Measurements from ENCODE around the gene PDE4C.

PDE4C gene

DNA sequence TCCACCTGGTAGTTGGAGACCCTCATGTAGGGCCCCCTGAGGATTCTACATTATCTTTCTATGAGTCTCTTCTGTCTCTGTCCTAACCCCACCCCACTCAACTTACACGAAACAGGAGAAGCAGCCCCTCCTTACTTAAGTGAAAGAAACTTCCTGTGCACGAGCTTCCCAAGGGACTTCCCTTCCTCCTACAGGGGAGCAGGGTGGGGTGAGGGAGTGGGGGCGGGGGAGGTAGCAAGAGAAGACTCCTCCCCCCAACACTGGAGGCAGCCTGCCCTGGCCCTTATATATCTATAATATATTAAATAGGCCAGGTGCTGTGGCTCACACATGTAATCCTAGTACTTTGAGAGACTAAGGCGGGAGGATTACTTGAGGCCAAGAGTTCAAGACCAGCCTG is 5.5 kb upstream of the PDE4C start:
- no peaks in the 10 kb centered on the region for H3K36me3 ChIP-seq (ENCODE audit: control insufficient read depth, insufficient read depth, low read length)
- H3K27me3 ChIP-seq (replicated peaks; ENCODE audit: control insufficient read depth, insufficient read depth, low read length, poor library complexity, severe bottlenecking): peaks cover 50% of the 10 kb centered on the region
- no peak overlapping the region for H3K4me3 ChIP-seq (ENCODE audit: insufficient read depth, low read depth, low read length, poor library complexity, severe bottlenecking)
- H3K27ac ChIP-seq (ENCODE audit: insufficient read depth, low read length, poor library complexity, severe bottlenecking): no peak overlapping the region
- no peak for DNase-seq
- H3K4me1 ChIP-seq (ENCODE audit: control insufficient read depth, insufficient read depth, low read length, poor library complexity, severe bottlenecking): no peaks in the 10 kb centered on the region
- no peaks in the 10 kb centered on the region for H3K9me3 ChIP-seq (ENCODE audit: control insufficient read depth, low read length)

DNA sequence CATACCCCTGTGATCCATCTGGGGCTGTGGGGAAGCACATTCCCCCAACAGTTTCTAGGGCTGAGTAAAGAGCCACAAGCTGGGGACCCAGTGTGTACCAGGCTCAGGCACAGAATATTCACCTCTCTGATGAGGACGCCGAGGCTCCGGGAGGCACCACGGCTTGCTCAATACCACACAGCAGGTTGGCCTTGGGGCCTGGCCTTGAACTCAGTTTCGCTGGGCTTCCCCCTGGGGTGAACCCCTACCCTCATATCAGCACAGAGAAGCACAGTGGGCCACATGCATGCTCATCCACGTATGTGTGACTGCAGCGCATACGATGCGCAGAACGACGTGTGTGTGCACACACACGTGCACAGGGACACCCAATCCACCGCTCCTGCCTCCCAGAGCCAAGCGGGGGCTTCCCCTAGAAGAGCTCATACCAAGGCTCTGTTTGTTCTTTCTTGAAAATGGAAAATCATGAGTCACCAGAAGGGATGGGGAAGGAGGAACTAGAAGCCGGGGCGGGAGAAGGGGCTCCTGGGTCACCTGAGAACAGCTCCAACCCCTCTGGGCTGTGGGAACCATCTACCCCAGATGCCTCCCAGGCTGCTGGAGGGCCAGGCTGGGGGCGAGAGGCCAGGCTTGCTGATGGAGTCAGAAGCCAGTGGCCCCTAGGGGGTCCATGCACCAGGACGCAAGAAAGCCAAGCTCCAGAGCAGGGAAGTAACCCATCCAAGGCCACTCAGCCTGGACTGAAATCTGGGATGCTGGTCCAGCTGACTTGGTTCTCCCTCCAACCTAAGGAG is 4.9 kb upstream of the PDE4C start:
- Histone ChIP-seq H3K4me3 (ENCODE audit: insufficient read depth, low read depth, low read length, poor library complexity, severe bottlenecking) (no peak overlapping the region), H3K4me1 (ENCODE audit: control insufficient read depth, insufficient read depth, low read length, poor library complexity, severe bottlenecking) (peaks cover 3% of the 10 kb centered on the region), H3K36me3 (ENCODE audit: control insufficient read depth, insufficient read depth, low read length) (no peaks in the 10 kb centered on the region), H3K27me3 (replicated peaks; ENCODE audit: control insufficient read depth, insufficient read depth, low read length, poor library complexity, severe bottlenecking) (peaks cover 56% of the 10 kb centered on the region), H3K9me3 (ENCODE audit: control insufficient read depth, low read length) (no peaks in the 10 kb centered on the region), H3K27ac (ENCODE audit: insufficient read depth, low read length, poor library complexity, severe bottlenecking) (no peak overlapping the region)
- no peak for DNase-seq

- Histone ChIP-seq H3K27me3 (replicated peaks; ENCODE audit: control insufficient read depth, insufficient read depth, low read length, poor library complexity, severe bottlenecking) (peaks cover 66% of the 10 kb centered on the region), H3K4me1 (ENCODE audit: control insufficient read depth, insufficient read depth, low read length, poor library complexity, severe bottlenecking) (peaks cover 15% of the 10 kb centered on the region), H3K9me3 (ENCODE audit: control insufficient read depth, low read length) (no peaks in the 10 kb centered on the region), H3K36me3 (ENCODE audit: control insufficient read depth, insufficient read depth, low read length) (no peaks in the 10 kb centered on the region), H3K27ac (ENCODE audit: insufficient read depth, low read length, poor library complexity, severe bottlenecking) (no peak overlapping the region), H3K4me3 (ENCODE audit: insufficient read depth, low read depth, low read length, poor library complexity, severe bottlenecking) (no peak overlapping the region)
- DNase-seq: no peak
Observed at GRCh38 chr19:18229915-18230314, 3.7 kb upstream of the PDE4C start.

DNA sequence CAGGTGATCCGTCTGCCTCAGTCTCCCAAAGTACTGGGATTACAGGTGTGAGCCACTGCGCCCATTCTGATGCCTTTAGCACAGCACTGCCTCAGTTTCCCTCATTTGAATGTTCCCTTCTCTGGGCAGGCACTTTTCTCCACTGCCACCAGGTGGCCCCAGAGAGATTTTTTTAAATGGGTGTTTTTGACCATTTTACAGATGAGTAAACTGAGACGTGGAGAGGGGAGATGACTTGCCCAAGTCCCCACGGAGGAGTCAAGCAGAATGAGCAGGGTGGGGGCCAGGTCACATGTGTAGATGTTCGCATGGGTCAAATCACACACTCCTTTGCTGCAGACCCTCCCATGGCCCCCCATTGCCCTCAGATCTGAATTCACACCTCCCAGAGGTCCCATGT is 3.2 kb upstream of the PDE4C start:
- Histone ChIP-seq H3K27ac (ENCODE audit: insufficient read depth, low read length, poor library complexity, severe bottlenecking) (no peak overlapping the region), H3K27me3 (replicated peaks; ENCODE audit: control insufficient read depth, insufficient read depth, low read length, poor library complexity, severe bottlenecking) (peaks cover 68% of the 10 kb centered on the region), H3K4me1 (ENCODE audit: control insufficient read depth, insufficient read depth, low read length, poor library complexity, severe bottlenecking) (peaks cover 19% of the 10 kb centered on the region), H3K9me3 (ENCODE audit: control insufficient read depth, low read length) (no peaks in the 10 kb centered on the region), H3K4me3 (ENCODE audit: insufficient read depth, low read depth, low read length, poor library complexity, severe bottlenecking) (no peak overlapping the region), H3K36me3 (ENCODE audit: control insufficient read depth, insufficient read depth, low read length) (no peaks in the 10 kb centered on the region)
- DNase-seq: no peak

DNA sequence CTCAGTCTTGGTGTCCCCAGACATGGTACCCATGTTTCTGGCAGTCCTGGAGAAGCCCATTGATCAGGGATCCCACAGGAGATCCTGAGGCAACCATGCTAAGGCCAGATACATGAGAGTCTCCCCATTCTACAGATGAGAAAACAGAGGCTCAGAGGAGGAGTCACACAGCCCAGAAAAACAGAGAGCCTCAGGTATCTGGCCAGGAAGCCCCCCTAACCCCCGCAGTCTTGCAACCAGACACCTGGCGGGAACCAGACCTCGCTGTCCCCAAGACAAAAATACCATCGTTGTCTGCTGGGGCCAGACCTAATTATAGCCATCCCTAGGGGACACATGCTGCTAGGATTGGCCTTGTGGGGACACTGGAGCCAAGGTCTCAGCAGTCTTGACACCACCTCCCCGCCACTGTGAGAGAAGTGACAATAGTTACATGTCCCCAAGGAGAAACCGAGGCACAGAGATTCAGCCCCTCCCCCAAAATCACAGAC is 1.6 kb upstream of the PDE4C start:
- Histone ChIP-seq H3K4me3 (ENCODE audit: insufficient read depth, low read depth, low read length, poor library complexity, severe bottlenecking) (no peak overlapping the region), H3K27ac (ENCODE audit: insufficient read depth, low read length, poor library complexity, severe bottlenecking) (no peak overlapping the region), H3K9me3 (ENCODE audit: control insufficient read depth, low read length) (no peaks in the 10 kb centered on the region), H3K36me3 (ENCODE audit: control insufficient read depth, insufficient read depth, low read length) (no peaks in the 10 kb centered on the region), H3K4me1 (ENCODE audit: control insufficient read depth, insufficient read depth, low read length, poor library complexity, severe bottlenecking) (peaks cover 24% of the 10 kb centered on the region), H3K27me3 (replicated peaks; ENCODE audit: control insufficient read depth, insufficient read depth, low read length, poor library complexity, severe bottlenecking) (peaks cover 55% of the 10 kb centered on the region)
- DNase-seq: no peak

DNA sequence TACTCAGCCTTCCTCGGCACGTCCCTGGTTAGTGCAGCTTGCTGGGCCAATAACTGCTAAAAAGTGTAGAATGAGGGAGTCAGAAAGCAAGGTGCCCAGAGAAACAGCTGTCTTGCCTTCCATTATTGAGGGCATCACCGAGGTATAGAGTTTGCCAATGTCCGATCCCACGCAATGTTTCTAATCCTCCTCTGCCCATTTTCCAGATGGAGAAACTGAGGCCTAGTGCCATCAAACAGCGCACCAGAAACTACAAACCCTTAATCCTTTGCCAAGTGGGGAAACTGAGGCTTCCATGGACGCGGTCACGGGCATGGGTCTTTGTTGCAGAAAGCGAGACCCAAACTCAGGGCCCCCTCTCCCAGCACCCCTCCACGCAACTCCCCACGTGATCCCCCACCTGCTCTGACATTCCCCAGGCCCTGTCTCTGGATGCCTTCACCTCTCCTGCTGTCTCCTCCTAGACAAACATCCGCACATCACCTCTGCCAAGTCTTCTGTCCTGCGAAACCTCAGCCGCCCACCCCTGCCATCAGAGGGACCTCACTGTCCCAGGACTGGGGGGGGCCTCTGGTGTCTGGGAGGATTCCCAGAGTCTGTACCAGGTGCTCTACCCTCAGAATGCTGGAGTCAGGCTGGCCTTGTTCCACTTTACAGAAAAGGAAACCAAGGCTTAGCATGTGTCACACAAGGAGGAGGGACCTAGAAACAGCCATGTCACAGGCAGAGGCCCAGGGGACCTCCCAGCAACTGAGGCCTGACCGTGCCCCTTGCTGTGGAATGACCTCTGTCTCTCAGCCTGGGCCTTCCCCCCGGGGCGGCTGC is 930 bp upstream of the PDE4C start:
- H3K27ac ChIP-seq (ENCODE audit: insufficient read depth, low read length, poor library complexity, severe bottlenecking): no peak overlapping the region
- H3K9me3 ChIP-seq (ENCODE audit: control insufficient read depth, low read length): no peaks in the 10 kb centered on the region
- H3K4me3 ChIP-seq (ENCODE audit: insufficient read depth, low read depth, low read length, poor library complexity, severe bottlenecking): no peak overlapping the region
- peaks cover 24% of the 10 kb centered on the region for H3K4me1 ChIP-seq (ENCODE audit: control insufficient read depth, insufficient read depth, low read length, poor library complexity, severe bottlenecking)
- no peak for DNase-seq
- peaks cover 49% of the 10 kb centered on the region for H3K27me3 ChIP-seq (replicated peaks; ENCODE audit: control insufficient read depth, insufficient read depth, low read length, poor library complexity, severe bottlenecking)
- H3K36me3 ChIP-seq (ENCODE audit: control insufficient read depth, insufficient read depth, low read length): no peaks in the 10 kb centered on the region

GRCh38 chr19:18225355-18225701 is 910 bp downstream of the PDE4C start:
- H3K4me1 ChIP-seq (ENCODE audit: control insufficient read depth, insufficient read depth, low read length, poor library complexity, severe bottlenecking): peaks cover 24% of the 10 kb centered on the region
- peaks cover 42% of the 10 kb centered on the region for H3K27me3 ChIP-seq (replicated peaks; ENCODE audit: control insufficient read depth, insufficient read depth, low read length, poor library complexity, severe bottlenecking)
- no peak overlapping the region for H3K27ac ChIP-seq (ENCODE audit: insufficient read depth, low read length, poor library complexity, severe bottlenecking)
- no peaks in the 10 kb centered on the region for H3K36me3 ChIP-seq (ENCODE audit: control insufficient read depth, insufficient read depth, low read length)
- H3K9me3 ChIP-seq (ENCODE audit: control insufficient read depth, low read length): no peaks in the 10 kb centered on the region
- no peak for DNase-seq
- no peak overlapping the region for H3K4me3 ChIP-seq (ENCODE audit: insufficient read depth, low read depth, low read length, poor library complexity, severe bottlenecking)

DNA sequence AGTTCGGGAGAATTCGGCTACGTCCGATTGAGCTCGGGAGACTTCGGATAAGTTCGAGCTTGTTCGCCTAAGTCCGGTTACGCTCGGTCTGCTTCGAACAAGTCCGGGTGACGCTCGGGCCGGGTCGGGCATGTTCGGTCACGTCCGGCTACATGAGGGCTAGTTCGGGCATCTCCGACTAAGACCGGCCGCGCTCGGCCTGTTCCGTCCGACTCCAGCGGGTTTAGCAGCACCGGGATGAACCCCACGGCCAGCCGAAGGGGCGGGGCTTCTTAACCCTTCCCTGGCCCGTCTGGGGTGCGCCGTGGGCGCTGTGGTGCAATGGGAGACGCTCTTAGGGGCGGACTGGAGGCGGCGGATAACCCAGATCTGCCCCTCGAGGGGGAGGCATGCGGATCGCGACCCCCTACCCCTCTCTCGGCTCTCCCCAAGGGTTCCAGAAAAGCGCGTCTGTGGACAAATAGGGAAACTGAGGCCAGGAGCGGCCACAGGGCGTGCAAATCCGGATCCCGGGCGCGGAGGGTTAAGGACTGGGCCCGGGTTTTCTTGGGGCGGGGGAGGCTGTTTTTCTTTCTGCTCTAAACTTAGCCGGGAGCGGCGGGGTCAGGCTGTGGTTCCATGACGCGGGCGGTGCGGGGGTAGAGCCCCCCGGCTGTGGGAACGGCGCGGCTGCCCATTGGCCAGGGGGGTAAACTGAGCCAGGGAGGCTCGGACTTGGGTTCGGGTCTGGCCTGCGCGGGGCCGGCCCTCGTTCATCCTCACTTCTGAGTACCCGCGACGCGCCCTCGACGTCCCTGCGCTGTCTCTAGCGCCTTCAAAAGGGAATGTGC is 1.5 kb downstream of the PDE4C start:
- peak; percentile 59 to 75 (median 66) for DNase-seq
- no peak overlapping the region for H3K27ac ChIP-seq (ENCODE audit: insufficient read depth, low read length, poor library complexity, severe bottlenecking)

GRCh38 chr19:18223860-18224524 is 2.2 kb downstream of the PDE4C start:
- Histone ChIP-seq H3K9me3 (ENCODE audit: control insufficient read depth, low read length) (no peaks in the 10 kb centered on the region), H3K4me1 (ENCODE audit: control insufficient read depth, insufficient read depth, low read length, poor library complexity, severe bottlenecking) (peaks cover 24% of the 10 kb centered on the region), H3K27me3 (replicated peaks; ENCODE audit: control insufficient read depth, insufficient read depth, low read length, poor library complexity, severe bottlenecking) (peaks cover 36% of the 10 kb centered on the region), H3K27ac (ENCODE audit: insufficient read depth, low read length, poor library complexity, severe bottlenecking) (no peak overlapping the region), H3K36me3 (ENCODE audit: control insufficient read depth, insufficient read depth, low read length) (no peaks in the 10 kb centered on the region), H3K4me3 (ENCODE audit: insufficient read depth, low read depth, low read length, poor library complexity, severe bottlenecking) (peak overlapping the region; percentile 48)
- no peak for DNase-seq

More for the DNA sequence above, 1.5 kb downstream of the PDE4C start:
- no peaks in the 10 kb centered on the region for H3K9me3 ChIP-seq (ENCODE audit: control insufficient read depth, low read length)
- no peaks in the 10 kb centered on the region for H3K36me3 ChIP-seq (ENCODE audit: control insufficient read depth, insufficient read depth, low read length)
- H3K4me1 ChIP-seq (ENCODE audit: control insufficient read depth, insufficient read depth, low read length, poor library complexity, severe bottlenecking): peaks cover 24% of the 10 kb centered on the region
- H3K27me3 ChIP-seq (replicated peaks; ENCODE audit: control insufficient read depth, insufficient read depth, low read length, poor library complexity, severe bottlenecking): peaks cover 41% of the 10 kb centered on the region
- peak overlapping the region; percentile 48 for H3K4me3 ChIP-seq (ENCODE audit: insufficient read depth, low read depth, low read length, poor library complexity, severe bottlenecking)
